C4-2B (cell line): ENCODE data around the gene UNCX.

Experiments used
- ZFX ChIP-seq: fragments of 450-650 bp; IDR thresholded peaks from 2 replicates; pipeline ENCODE4 v1.6.1; 2017
- TF ChIP-seq, protein P1 (sequence below): fragments of 450-650 bp; conservative IDR thresholded peaks from 2 replicates; pipeline ENCODE4 v1.5.1; 2017; ENCODE audit warnings: mild to moderate bottlenecking

GRCh38 chr7:1210321-1210978, 22.2 kb upstream of the UNCX start:
- TF ChIP-seq, protein P1, sequence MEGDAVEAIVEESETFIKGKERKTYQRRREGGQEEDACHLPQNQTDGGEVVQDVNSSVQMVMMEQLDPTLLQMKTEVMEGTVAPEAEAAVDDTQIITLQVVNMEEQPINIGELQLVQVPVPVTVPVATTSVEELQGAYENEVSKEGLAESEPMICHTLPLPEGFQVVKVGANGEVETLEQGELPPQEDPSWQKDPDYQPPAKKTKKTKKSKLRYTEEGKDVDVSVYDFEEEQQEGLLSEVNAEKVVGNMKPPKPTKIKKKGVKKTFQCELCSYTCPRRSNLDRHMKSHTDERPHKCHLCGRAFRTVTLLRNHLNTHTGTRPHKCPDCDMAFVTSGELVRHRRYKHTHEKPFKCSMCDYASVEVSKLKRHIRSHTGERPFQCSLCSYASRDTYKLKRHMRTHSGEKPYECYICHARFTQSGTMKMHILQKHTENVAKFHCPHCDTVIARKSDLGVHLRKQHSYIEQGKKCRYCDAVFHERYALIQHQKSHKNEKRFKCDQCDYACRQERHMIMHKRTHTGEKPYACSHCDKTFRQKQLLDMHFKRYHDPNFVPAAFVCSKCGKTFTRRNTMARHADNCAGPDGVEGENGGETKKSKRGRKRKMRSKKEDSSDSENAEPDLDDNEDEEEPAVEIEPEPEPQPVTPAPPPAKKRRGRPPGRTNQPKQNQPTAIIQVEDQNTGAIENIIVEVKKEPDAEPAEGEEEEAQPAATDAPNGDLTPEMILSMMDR: no peak
- no peak for TF ChIP-seq ZFX
